ENCODE results near the gene MVK. TPM values are rescaled to one million over a fixed set of nuclear protein-coding genes. Genes with fewer than 3 reads are reported as not detected.

MVK gene
- total RNA-seq, 1 experiment from 2014 or later: 19.2 TPM

- no peak overlapping the region for H2BK120ac ChIP-seq (ENCODE audit: low read depth, low read length, poor library complexity, severe bottlenecking)
- no peak overlapping the region for H3K14ac ChIP-seq (ENCODE audit: insufficient read depth, low read length)
- peaks cover 6% of the 10 kb centered on the region; the same call in 1 of the 2 replicates for H3K4me1 ChIP-seq (ENCODE audit: insufficient read depth, low read length)
- H3K27ac Mint-ChIP-seq: peak overlapping the region in 2 of 3 experiments; percentile 8 to 44; a peak in 2 of 7 replicates
- H3K4ac ChIP-seq (ENCODE audit: low read depth, low read length): no peak overlapping the region
- no peak overlapping the region for H2BK5ac ChIP-seq (ENCODE audit: insufficient read length, low read length)
- no peaks in the 10 kb centered on the region for H3K79me1 ChIP-seq (ENCODE audit: insufficient read depth, low read depth, low read length, poor library complexity, severe bottlenecking)
- H3K4me2 ChIP-seq (ENCODE audit: insufficient read depth, insufficient read length, low read length): no peak overlapping the region
- H2AK5ac ChIP-seq (ENCODE audit: insufficient read length, low read length): no peak overlapping the region
- no peaks in the 10 kb centered on the region for H3K27me3 Mint-ChIP-seq (ENCODE audit: low read depth)
- no peak overlapping the region for H4K5ac ChIP-seq (ENCODE audit: insufficient read length, low read depth, low read length)
- no peak overlapping the region for H3T11ph ChIP-seq (ENCODE audit: low read length)
- no peaks in the 10 kb centered on the region; the same call in 1 of the 2 replicates for H3K79me2 ChIP-seq (ENCODE audit: insufficient read depth, low read length)
- no peak overlapping the region for H3K27ac ChIP-seq (ENCODE audit: insufficient read length, low read depth, low read length)
- H3K56ac ChIP-seq (ENCODE audit: insufficient read length, low read depth, low read length): no peak overlapping the region
- WGBS (ENCODE audit: extremely low coverage, insufficient read length, low lambda C conversion rate): no CpG with 5 or more reads among the region's 5 CpGs
- H2BK12ac ChIP-seq (ENCODE audit: insufficient read length, low read depth, low read length): no peak overlapping the region
- no peak overlapping the region for H4K8ac ChIP-seq (replicated peaks; ENCODE audit: insufficient read length, low read depth, low read length)
- no peak overlapping the region for H3K9ac ChIP-seq (ENCODE audit: extremely low read depth, insufficient read length, low read length)
- H3K4me1 Mint-ChIP-seq: peaks cover 14 to 18% of the 10 kb centered on the region in 2 experiments
- H2BK15ac ChIP-seq (ENCODE audit: low read depth, low read length): no peak overlapping the region
- TF ChIP-seq CTCF (conservative IDR thresholded peaks at IDR 0.05): no peak
- H2AFZ ChIP-seq (ENCODE audit: low read length): no peak overlapping the region
- no peaks in the 10 kb centered on the region for H4K20me1 ChIP-seq (ENCODE audit: control insufficient read depth, insufficient read depth, insufficient read length)
- H3K23ac ChIP-seq (ENCODE audit: insufficient read length, low read depth, low read length): no peak overlapping the region
- no peak overlapping the region for H2BK20ac ChIP-seq (ENCODE audit: low read depth, low read length, poor library complexity, severe bottlenecking)
- no peak overlapping the region for H4K91ac ChIP-seq (ENCODE audit: insufficient read length, low read depth, low read length)
- no peaks in the 10 kb centered on the region for H3K23me2 ChIP-seq (ENCODE audit: insufficient read length, low read depth, low read length, poor library complexity, severe bottlenecking)
- no peak overlapping the region for H3K18ac ChIP-seq (ENCODE audit: insufficient read length, low read depth, low read length)
- peaks cover 3 to 44% (median 27%) of the 10 kb centered on the region in 3 experiments; a peak in 5 of 7 replicates for H3K36me3 Mint-ChIP-seq (ENCODE audit: insufficient read depth in 1 of 3, low read depth in 3 of 3)
- no peaks in the 10 kb centered on the region for H3K27me3 ChIP-seq (ENCODE audit: insufficient read depth, low read length)
- H3K9me3 ChIP-seq (ENCODE audit: control insufficient read depth, low read depth, low read length): no peaks in the 10 kb centered on the region
- no peak overlapping the region for H3K4me3 Mint-ChIP-seq
- DNase-seq: no peak
- H3K9me3 Mint-ChIP-seq: no peaks in the 10 kb centered on the region
These were observed 1.7 kb upstream of the MVK start for GRCh38 chr12:109571773-109572505.

Measured in H9 (cell line).